Liver (tissue), 9 donors: ENCODE results near the gene CENPA. TPM values are rescaled to one million over a fixed set of nuclear protein-coding genes. Genes with fewer than 3 reads are reported as not detected.
"Not testable (repeated sequence)": the region's sequence is repeated elsewhere in the genome, so short reads cannot be mapped to it uniquely, and the experiment has no call there.

Experiments used
- DNase-seq: peaks from one replicate; pipeline ENCODE4 v3.0.0-alpha.2; 2017; ENCODE audit warnings: low spot score
- H3K27ac ChIP-seq, 2 donors: one replicate each; pipeline ENCODE4 v1.7.0; 2013; ENCODE audit warnings: inconsistent platforms in 2 of 2, low read length in 2 of 2, control low read depth in 1 of 2, low read depth in 1 of 2, mild to moderate bottlenecking in 1 of 2
- H3K27me3 ChIP-seq, 4 donors: one replicate each; pipeline versions ENCODE4 v1.6.1 to v1.7.0; 2013; ENCODE audit warnings: low read length in 3 of 4, inconsistent platforms in 1 of 4, mild to moderate bottlenecking in 1 of 4, moderate library complexity in 1 of 4; ENCODE audit not compliant: control insufficient read depth in 4 of 4, insufficient read depth in 4 of 4
- H3K36me3 ChIP-seq, 4 donors: one replicate each; pipeline versions ENCODE4 v1.6.1 to v1.7.0; 2013; ENCODE audit warnings: low read length in 3 of 4, mild to moderate bottlenecking in 3 of 4, low read depth in 1 of 4, moderate library complexity in 1 of 4; ENCODE audit not compliant: control insufficient read depth in 4 of 4, insufficient read depth in 3 of 4
- H3K4me1 ChIP-seq, 4 donors: one replicate each; pipeline versions ENCODE4 v1.6.1 to v1.7.0; 2013; ENCODE audit warnings: low read length in 3 of 4, mild to moderate bottlenecking in 3 of 4, moderate library complexity in 1 of 4; ENCODE audit not compliant: control insufficient read depth in 4 of 4, insufficient read depth in 4 of 4
- H3K4me3 ChIP-seq, 3 donors: one replicate each; pipeline versions ENCODE4 v1.6.1 to v1.7.0; 2013; ENCODE audit warnings: low read length in 3 of 3, control low read depth in 1 of 3, low read depth in 1 of 3, mild to moderate bottlenecking in 1 of 3
- H3K9ac ChIP-seq, 2 donors: one replicate each; pipeline ENCODE4 v1.7.0; 2013; ENCODE audit warnings: low read length in 2 of 2, mild to moderate bottlenecking in 2 of 2, moderate library complexity in 2 of 2, control low read depth in 1 of 2, low read depth in 1 of 2
- H3K9me3 ChIP-seq, 4 donors: one replicate each; pipeline versions ENCODE4 v1.6.1 to v1.7.0; 2013; ENCODE audit warnings: low read length in 3 of 4; ENCODE audit not compliant: control insufficient read depth in 4 of 4
- EGR1 ChIP-seq, 2 donors: IDR thresholded peaks; 2 replicates each; pipeline ENCODE4 v1.6.1; 2016 to 2018; ENCODE audit warnings: antibody characterized with exemption in 2 of 2, low read depth in 2 of 2
- FOXA1 ChIP-seq: IDR thresholded peaks from 2 replicates; pipeline ENCODE4 v1.6.1; 2016; ENCODE audit warnings: antibody characterized with exemption
- HNF4G ChIP-seq: IDR thresholded peaks from 2 replicates; pipeline ENCODE4 v1.6.1; 2016; ENCODE audit warnings: antibody characterized with exemption
- JUND ChIP-seq, 2 donors: IDR thresholded peaks; 2 replicates each; pipeline ENCODE4 v1.6.1; 2016; ENCODE audit warnings: antibody characterized with exemption in 2 of 2
- NR2F2 ChIP-seq: IDR thresholded peaks from 2 replicates; pipeline ENCODE4 v1.6.1; 2016; ENCODE audit warnings: antibody characterized with exemption
- RAD21 ChIP-seq, 2 donors: IDR thresholded peaks; 2 replicates each; pipeline ENCODE4 v1.6.1; 2016; ENCODE audit warnings: antibody characterized with exemption in 2 of 2, mild to moderate bottlenecking in 2 of 2
- RXRA ChIP-seq, 2 donors: IDR thresholded peaks; 2 replicates each; pipeline ENCODE4 v1.6.1; 2017 to 2018; ENCODE audit warnings: antibody characterized with exemption in 2 of 2, mild to moderate bottlenecking in 1 of 2
- SP1 ChIP-seq: IDR thresholded peaks from 2 replicates; pipeline ENCODE4 v1.6.1; 2018; ENCODE audit warnings: antibody characterized with exemption, mild to moderate bottlenecking
- TAF1 ChIP-seq: conservative IDR thresholded peaks from 2 replicates; pipeline ENCODE4 v1.6.1; 2016; ENCODE audit warnings: antibody characterized with exemption, mild to moderate bottlenecking
- ZBTB33 ChIP-seq: IDR thresholded peaks from 2 replicates; pipeline ENCODE4 v1.6.1; 2016; ENCODE audit warnings: antibody characterized with exemption
- WGBS: extraction: QIAGEN DNeasy Blood & Tissue Kit; methylation state at CpG from one replicate; pipeline ENCODE4 v1.1.7; 2013; 5-methylcytosine and 5-hydroxymethylcytosine counted together
- polyA plus RNA-seq, 2 donors: library from polyadenylated mRNA; stranded (reverse) in 1 of 2; unstranded in 1 of 2; fragments of 200-250 nt in 1 of 2; fragments of >200 nt in 1 of 2; fragmentation: Nextera tagmentation in 1 of 2; extraction: Ambion mirVana in 1 of 2; gene quantifications; one replicate each; pipeline versions ENCODE4 v1.2.1 to v1.2.3, GENCODE V29; 2013 to 2015
- total RNA-seq, 2 donors: library from RNA; depleted of rRNA; stranded (reverse); fragments of >200 nt; gene quantifications; one replicate each; pipeline ENCODE4 v1.2.3, GENCODE V29; 2014
- TF ChIP-seq, protein P1 (sequence below): fragments of 150-350 bp; IDR thresholded peaks from 2 replicates; pipeline ENCODE4 v1.5.1; 2017; ENCODE audit warnings: improper control_type of control experiment, low read depth, low read length; ENCODE audit not compliant: missing input control
- TF ChIP-seq, protein P2 (sequence below): IDR thresholded peaks from 2 replicates; pipeline ENCODE4 v1.6.1; 2016; ENCODE audit warnings: antibody characterized with exemption
- TF ChIP-seq, protein P3 (sequence below): IDR thresholded peaks from 2 replicates; pipeline ENCODE4 v1.6.1; 2016; ENCODE audit warnings: antibody characterized with exemption, mild to moderate bottlenecking
- donor health status: healthy.
- donor health status: healthy.
- donor health status: healthy.
- donor health status: healthy.
- donor health status: healthy.

The CENPA gene
- total and polyA plus RNA-seq, 4 donors = 0.17 to 14.4 (median 1.2) TPM; not detected in 1

DNA sequence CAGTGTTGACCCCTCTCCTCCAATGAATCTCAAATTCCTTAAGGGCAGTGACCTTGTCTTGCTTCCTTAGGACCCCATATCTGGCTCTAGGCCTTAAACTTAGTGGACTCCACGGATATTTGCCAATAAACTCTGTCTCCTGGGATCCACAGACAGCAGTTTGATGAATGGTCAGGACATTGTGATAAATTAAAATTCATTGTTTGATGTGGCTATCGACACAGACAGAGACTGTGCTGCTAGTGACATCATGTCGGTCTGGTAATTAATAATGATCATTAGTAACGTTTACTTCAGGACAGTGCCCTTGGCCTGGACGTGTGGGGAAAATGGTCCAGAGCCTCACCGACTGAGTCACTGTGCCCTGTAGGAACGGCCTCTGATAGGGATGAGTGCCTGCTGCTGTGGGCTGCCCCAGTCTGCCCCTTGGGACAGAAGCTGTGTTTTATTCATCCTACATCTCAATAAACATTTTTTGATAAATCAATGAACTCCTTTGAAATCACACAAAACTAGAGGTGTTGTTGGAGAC lies 27.0 kb upstream of the CENPA start:
- peaks cover 0 to 12% (median 0%) of the 10 kb centered on the region in 4 donors for H3K4me1 ChIP-seq
- TF ChIP-seq, protein P1, sequence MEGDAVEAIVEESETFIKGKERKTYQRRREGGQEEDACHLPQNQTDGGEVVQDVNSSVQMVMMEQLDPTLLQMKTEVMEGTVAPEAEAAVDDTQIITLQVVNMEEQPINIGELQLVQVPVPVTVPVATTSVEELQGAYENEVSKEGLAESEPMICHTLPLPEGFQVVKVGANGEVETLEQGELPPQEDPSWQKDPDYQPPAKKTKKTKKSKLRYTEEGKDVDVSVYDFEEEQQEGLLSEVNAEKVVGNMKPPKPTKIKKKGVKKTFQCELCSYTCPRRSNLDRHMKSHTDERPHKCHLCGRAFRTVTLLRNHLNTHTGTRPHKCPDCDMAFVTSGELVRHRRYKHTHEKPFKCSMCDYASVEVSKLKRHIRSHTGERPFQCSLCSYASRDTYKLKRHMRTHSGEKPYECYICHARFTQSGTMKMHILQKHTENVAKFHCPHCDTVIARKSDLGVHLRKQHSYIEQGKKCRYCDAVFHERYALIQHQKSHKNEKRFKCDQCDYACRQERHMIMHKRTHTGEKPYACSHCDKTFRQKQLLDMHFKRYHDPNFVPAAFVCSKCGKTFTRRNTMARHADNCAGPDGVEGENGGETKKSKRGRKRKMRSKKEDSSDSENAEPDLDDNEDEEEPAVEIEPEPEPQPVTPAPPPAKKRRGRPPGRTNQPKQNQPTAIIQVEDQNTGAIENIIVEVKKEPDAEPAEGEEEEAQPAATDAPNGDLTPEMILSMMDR = no peak
- TF ChIP-seq TAF1 (no peak), JUND (IDR thresholded peaks at IDR 0.05) (no peak), ZBTB33 (no peak), HNF4G (no peak), EGR1 (IDR thresholded peaks at IDR 0.05; ENCODE audit: low read depth in 2 of 2) (no peak), NR2F2 (no peak), FOXA1 (no peak), RAD21 (IDR thresholded peaks at IDR 0.05) (no peak), RXRA (IDR thresholded peaks at IDR 0.05) (no peak), SP1 (no peak)
- TF ChIP-seq, protein P2, sequence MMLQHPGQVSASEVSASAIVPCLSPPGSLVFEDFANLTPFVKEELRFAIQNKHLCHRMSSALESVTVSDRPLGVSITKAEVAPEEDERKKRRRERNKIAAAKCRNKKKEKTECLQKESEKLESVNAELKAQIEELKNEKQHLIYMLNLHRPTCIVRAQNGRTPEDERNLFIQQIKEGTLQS = no peak
- TF ChIP-seq, protein P3, sequence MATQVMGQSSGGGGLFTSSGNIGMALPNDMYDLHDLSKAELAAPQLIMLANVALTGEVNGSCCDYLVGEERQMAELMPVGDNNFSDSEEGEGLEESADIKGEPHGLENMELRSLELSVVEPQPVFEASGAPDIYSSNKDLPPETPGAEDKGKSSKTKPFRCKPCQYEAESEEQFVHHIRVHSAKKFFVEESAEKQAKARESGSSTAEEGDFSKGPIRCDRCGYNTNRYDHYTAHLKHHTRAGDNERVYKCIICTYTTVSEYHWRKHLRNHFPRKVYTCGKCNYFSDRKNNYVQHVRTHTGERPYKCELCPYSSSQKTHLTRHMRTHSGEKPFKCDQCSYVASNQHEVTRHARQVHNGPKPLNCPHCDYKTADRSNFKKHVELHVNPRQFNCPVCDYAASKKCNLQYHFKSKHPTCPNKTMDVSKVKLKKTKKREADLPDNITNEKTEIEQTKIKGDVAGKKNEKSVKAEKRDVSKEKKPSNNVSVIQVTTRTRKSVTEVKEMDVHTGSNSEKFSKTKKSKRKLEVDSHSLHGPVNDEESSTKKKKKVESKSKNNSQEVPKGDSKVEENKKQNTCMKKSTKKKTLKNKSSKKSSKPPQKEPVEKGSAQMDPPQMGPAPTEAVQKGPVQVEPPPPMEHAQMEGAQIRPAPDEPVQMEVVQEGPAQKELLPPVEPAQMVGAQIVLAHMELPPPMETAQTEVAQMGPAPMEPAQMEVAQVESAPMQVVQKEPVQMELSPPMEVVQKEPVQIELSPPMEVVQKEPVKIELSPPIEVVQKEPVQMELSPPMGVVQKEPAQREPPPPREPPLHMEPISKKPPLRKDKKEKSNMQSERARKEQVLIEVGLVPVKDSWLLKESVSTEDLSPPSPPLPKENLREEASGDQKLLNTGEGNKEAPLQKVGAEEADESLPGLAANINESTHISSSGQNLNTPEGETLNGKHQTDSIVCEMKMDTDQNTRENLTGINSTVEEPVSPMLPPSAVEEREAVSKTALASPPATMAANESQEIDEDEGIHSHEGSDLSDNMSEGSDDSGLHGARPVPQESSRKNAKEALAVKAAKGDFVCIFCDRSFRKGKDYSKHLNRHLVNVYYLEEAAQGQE = no peak
- no peak overlapping the region for H3K9ac ChIP-seq
- no peak overlapping the region for H3K27ac ChIP-seq
- DNase-seq = no peak
- H3K4me3 ChIP-seq = no peak overlapping the region
- H3K36me3 ChIP-seq = no peaks in the 10 kb centered on the region
- no peaks in the 10 kb centered on the region for H3K27me3 ChIP-seq
- no peaks in the 10 kb centered on the region for H3K9me3 ChIP-seq
- 89% methylated on average over 7 of the region's 7 CpGs for WGBS

DNA sequence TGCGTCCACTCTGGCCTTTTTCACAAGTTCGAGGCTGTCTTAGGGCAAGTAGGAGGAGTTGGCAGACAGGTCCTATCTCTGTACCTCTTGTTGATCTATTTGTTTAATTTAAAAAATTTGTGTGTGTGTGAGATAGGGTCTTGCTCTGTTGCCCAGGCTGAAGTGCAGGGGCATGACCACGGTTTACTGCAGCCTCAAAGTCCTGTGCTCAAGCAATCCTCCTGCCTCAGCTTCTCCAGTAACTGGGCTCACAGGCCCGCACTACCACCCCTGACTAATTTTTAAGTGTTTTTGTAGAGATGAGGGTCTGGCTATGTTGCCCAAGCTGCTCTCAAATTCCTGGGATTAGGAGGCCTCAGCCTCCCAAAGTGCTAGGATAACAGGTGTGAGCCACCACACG lies 26.0 kb upstream of the CENPA start:
- no peak overlapping the region for H3K9ac ChIP-seq
- no peak for DNase-seq
- peaks cover under 1 to 13% (median 3%) of the 10 kb centered on the region in 4 donors for H3K4me1 ChIP-seq
- no peak overlapping the region for H3K4me3 ChIP-seq
- no peaks in the 10 kb centered on the region for H3K27me3 ChIP-seq
- H3K27ac ChIP-seq = no peak overlapping the region
- H3K36me3 ChIP-seq = no peaks in the 10 kb centered on the region
- no peak for TF ChIP-seq RXRA (IDR thresholded peaks at IDR 0.05)
- TF ChIP-seq HNF4G = no peak
- no peaks in the 10 kb centered on the region for H3K9me3 ChIP-seq
- 94% methylated on average over 5 of the region's 5 CpGs for WGBS

GRCh38 chr2:26760991-26761390 lies 24.9 kb upstream of the CENPA start:
- H3K27ac ChIP-seq, H3K4me3 ChIP-seq, DNase-seq, H3K27me3 ChIP-seq, H3K9ac ChIP-seq, H3K36me3 ChIP-seq, H3K9me3 ChIP-seq: not testable (repeated sequence)
- 84% methylated on average over 10 of the region's 10 CpGs for WGBS
- peaks cover 6 to 20% (median 11%) of the 10 kb centered on the region in 4 donors for H3K4me1 ChIP-seq
